HG02642 (cell line): ENCODE results near the gene RXRA.

Experiments
- ATAC-seq: cut with Tn5 transposase; IDR thresholded peaks from one replicate; pipeline ENCODE4 v1.9.1; 2021; ENCODE audit warnings: mild to moderate bottlenecking; ENCODE audit not compliant: unreplicated experiment, poor library complexity

The RXRA gene

DNA sequence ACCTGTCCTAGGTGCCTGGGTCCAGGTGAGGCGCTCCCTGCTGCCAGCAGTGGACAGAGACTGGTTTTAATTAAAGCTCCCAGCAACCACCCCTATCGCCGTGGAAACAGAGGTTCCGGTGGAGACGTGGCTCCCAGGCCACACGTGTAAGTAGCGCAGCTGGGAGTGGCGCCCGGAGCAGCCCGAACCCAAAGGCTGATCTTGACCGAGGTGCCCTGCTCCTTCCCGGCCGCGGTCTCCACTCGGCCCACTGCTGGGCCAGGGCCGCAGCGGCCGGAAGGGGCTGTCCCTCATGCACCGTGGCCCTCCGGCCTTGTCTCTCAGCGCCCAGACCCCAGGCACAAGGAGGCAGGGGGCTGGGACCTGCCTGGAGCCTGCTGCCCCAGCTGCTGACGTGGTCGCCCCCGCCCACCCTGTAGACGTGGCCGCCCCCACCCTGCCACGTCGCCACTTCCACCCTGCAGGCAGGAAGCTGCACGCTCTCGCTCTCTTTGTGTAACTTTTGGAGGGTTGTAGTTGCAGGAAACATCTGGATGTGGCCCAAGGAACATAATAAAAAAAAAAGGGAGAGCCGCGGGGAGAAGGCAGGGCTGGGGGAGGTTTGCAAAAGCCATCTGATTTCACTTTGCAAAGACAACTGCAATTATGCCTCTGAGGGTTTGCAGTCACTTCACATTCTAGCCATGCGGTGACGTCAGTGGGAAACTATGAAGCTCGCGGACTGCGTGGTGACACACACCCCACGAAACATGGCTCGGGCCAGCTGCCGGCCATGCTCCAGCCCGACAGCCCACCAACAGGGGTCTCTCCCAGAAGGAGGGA is 129.9 kb downstream of the RXRA start:
- no peak for ATAC-seq

GRCh38 chr9:134456756-134457305 is 130.6 kb downstream of the RXRA start:
- ATAC-seq, result no peak

DNA sequence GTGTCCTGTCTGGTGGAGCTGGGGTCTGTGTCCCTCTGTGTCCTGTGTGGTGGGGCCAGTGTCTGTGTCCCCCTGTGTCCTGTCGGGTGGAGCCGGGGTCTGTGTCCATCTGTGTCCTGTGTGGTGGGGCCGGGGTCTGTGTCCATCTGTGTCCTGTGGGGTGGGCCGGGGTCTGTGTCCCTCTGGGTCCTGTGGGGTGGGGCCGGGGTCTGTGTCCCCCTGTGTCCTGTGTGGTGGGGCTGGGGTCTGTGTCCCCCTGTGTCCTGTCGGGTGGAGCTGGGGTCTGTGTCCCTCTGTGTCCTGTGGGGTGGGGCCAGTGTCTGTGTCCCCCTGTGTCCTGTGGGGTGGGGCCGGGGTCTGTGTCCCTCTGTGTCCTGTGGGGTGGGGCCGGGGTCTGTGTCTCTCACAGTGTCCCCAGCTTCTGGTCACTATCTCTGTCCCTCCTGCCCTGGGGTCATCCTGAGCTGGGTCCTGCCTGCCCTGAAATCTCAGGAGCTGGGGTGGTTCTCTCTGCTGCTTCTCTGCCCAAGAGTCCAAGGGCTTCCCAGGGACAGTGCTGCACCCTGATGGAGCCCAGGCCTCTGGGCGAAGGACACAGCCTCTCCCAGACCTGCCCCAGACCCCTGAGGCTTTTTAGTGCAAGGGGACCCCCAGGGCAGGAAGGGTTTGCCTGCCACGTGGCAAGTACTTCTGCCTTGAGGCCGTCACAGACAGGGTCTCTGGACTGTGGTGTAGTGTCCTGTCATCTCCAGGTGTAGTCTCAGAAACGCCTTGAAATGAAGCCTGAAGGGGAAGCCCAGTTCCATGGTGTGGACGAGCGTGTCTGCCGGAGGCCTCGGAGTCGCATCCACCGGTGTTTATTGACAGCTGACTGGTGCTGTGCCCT is 131.3 kb downstream of the RXRA start:
- ATAC-seq, result no peak

DNA sequence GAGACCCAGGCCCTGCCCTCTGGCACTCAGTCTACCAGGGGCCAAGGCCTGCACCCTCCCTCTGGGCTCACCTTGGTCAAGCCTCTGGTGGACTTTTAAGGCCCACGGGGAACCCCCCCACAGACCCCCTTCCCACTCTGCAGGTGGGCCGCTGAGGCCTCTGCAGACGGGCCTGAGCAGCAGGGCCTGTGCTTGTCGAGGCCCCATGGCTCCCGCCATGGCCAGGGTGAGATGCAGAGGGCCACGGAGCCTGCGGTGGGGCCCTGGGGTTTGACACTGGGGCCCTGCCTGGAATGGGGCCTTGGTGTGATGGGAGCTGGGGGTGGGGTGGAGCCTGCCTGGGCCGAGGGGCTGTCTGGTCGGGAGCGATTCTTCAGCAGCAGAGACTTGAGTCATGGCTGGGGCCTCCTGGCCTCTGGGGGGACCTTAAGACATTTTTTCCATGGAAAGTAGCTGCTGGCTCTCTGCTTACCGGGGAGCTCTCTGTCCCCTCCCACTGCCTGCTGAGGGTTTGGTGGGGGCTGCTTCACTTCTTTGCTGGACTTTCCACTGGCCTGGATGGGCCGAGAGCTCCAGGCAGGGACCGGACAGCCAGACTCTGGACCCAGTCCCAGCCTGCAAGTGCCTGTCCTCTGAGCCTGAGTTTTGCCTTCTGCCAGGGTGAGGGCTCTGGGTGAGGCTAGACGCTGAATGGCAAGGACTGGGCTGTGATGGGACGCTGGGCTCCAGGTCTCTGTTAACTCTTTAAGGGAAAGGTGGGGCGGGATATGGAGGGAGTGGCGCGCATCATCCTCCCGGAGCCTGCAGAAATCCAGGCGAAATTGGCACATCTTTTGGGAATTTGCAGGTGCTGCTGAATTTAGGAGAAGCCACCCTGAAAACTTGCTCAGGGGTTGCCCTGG is 132.2 kb downstream of the RXRA start:
- ATAC-seq, result no peak

- ATAC-seq, result no peak
Measured at GRCh38 chr9:134459164-134459563, 132.9 kb downstream of the RXRA start.

DNA sequence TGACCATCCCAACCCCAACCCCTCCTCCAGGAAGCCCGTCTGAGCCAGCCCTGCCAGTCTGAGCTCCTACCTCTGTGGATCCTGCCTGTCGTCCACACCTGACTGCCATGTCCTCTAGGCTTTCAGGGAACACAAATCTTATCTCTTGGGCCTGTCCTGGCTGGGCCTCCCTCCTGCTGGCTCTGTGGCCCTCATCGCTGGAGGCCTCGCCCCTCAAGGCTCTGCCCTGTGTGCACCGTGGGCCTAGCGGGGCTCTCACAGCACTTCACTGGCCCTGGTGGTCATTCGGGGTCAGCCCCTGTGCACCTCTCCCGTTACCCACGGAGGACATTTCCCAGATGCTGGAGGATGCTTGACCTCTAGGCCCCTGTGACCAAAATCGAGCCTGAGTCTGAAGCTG is 133.3 kb downstream of the RXRA start:
- ATAC-seq, result no peak

GRCh38 chr9:134460206-134460605 is 134.0 kb downstream of the RXRA start:
- no peak for ATAC-seq

DNA sequence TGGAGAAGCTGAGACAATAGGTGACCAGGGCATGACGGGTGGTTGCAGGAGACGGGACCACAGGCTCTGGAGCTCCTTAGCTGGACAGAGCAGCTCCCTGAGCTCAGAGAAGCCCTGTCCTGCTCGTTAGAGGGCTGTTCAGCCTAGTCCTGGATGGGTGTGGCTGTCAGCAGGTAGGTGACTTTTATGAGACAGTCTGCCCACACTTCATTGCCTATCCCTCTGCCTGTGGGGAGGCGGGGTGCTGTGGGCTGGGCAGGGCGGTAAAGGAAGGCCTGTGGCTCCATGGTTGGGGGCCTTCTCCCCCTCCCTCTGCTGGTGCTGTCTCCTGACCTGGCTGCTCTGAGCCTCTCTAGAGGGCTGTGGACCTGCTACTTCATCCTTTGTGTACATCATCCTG is 134.6 kb downstream of the RXRA start:
- no peak for ATAC-seq

GRCh38 chr9:134461426-134461982 is 135.2 kb downstream of the RXRA start:
- ATAC-seq, result no peak

- no peak for ATAC-seq
Measured at GRCh38 chr9:134462318-134462717, 136.1 kb downstream of the RXRA start.

DNA sequence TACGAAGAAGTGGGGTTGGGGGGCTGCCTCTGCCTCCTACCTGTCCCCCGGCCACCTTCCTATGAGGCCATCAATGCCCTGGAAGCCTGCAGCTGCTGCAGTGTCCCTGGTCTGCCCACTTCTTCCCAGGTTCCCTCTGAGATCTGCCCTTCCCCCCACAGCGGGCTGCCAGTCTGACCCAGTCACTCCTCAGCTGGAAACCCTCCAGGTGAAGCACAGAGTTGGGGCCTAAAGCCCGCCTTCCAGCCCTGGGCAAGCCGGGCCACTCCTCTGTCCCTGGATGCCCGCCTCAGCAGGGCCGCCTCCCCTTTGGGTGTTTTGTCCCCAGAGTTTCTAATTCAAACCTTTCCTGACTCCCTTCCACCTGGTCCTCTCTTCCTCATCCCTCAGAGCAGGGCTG is 137.0 kb downstream of the RXRA start:
- ATAC-seq, result no peak

DNA sequence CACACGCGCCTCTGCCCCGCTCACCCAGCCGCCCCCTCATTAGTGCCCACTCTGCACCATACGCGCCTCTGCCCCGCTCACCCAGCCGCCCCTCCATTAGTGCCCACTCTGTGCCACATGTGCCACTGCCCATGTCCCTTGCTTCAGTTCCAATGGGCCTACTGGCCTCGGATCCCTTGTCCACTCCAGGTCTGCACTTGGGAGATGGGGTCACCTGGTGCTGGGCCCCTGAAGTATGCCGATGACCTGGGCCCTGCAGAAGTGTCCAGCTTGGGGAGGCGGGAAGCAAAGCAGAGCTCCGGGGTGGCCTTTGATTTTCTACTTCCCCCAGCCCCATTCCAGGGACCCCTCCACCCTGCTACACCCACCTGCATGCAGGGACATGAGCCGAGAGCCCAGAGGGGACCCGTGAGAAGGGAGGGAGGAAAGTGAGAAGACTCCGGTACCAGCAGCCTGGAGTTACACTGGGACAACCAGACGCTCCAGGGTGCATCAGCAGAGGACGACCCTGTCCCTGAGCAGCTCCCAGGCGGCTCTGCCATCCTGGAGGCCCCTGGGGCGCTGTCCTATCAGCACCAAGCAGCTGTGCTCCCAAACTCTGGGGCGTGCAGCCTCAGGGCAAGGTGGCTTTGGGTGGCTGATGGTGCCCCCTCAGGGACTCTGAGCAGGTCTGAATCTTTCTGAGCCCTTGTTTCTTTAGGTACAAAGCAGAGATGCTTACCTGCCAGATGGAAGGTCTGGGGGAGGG is 140.8 kb downstream of the RXRA start:
- ATAC-seq, result no peak

DNA sequence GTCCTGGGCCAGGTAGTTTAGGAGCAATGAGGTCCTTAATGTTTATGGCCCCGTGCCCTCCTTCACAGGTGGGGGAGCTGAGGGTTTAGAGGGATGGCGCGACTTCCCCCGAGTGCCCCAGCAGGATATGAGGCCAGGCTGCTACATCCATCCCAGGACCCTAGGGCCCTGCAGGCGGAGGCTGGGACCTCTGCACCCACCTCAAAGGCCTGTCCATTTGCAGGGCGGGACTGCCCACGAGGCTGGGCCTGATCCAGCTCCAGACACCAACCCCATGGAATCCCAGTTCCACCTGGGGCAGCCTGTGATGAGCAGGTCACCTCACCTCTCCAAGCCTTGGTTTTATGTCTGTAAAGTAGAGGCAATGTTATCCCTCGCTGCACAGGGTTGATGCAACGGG is 142.1 kb downstream of the RXRA start:
- no peak for ATAC-seq

DNA sequence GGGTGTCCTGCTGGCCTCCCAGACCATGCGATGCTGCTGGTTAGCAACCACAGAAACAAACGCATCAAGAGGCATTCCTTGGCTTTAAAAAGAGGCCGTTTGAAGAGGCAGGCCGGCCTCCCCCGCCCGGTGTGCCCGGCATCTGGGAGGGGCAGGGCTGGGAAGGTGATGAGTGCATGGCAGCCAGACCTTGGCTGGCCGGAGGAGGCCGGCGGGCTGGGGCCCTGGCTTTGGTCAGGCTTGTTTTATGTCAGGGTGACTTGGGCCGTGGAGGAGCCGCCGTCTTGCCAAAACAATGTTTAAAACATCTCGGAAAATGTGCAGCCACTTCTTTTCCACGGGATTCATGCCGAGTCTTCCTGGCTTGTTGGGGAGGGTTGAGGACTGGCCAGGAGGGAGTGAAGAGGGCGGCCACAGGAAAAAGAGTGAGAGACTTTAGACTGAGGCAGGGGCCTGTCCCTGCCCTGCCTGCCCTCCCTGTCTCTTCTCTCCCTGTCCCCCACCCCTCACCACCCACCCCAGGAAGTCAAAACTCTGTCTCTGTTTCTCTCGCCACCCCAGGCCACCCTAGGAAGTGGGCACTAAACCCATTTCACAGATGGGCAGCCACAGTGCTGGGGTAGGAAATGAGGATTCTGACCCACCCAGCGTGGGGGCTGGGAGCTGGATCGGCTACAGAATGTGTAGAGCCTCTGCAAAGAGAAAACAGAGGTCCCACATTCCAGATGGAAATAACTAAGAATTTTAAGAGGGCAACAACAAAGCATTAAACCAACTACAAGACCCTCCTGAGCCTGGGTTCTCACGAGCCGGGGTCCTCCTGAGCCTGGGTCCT is 143.0 kb downstream of the RXRA start:
- no peak for ATAC-seq

- ATAC-seq, result no peak
Measured at GRCh38 chr9:134472256-134472655, 146.0 kb downstream of the RXRA start.

DNA sequence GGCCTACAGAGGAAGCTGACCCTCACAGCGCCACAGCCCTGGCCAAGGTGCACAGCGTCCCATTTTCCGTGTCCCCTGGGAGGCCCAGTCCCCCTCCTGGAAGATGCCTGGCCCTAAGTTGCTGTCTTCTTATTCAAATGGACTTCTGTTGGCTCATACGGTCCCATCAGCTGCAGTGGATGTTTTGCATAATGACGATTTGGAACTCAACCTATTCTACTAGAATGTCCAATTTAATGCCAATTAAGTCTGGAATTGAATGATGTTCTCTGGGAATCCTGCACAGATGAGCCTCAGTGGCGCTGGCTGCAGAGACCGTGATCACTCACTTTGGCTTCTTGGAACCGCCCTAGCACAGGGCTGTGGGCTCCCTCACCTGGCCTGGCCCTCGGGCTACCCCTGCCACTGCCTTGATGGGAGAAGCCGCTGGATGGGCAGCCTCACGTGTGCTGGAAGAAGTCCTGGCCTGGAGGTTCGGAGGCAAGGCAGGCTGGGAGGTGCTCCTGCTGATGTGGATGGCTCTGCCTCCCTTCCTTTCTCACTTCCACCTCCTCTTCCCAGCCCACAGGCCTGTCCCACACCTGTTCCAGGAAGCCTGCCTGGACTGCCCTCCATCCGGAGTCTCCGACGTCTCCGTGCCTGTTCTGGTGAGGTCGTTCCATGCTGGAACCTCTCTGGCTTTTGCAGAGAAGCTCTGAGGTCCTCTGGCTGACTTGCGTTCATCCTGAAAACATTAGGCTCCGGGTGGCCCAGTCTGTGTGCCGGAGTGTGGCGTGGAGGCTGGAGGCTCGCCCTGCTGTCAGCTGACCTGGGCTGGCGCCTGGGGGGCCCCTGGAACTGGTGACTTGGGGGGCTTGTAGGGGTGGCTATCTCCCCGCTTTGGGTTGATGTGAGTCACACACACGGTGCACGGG is 147.1 kb downstream of the RXRA start:
- no peak for ATAC-seq

DNA sequence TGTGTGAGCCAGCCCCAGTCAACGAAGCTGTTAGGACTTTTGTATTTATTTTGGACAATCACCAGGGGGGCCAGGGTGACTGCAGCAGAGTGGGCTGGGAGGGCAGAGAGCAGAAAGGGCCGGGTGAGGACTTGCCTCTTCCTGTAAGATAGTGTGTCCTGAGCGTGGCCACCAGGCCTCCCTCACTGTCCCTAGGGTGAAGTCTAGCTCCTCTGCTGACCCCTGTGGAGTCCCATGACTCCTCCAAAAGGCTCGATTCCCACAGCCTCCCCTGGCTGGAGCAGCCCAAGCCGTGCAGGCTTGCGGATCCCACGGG is 147.8 kb downstream of the RXRA start:
- no peak for ATAC-seq
